Activated CD4-positive, alpha-beta memory T cell treated with anti-CD3 and anti-CD28 coated beads for 36 hours (primary cell): ENCODE results near the gene RAPGEF2. TPM values are rescaled to one million over a fixed set of nuclear protein-coding genes. Genes with fewer than 3 reads are reported as not detected.

ENCODE experiments used
- CTCF ChIA-PET: fragments of 350-600 bp; sonication (Branson Sonifier 250); formaldehyde crosslinking; loops from one replicate; lab custom pipeline; 2021; ENCODE audit warnings: antibody characterized with exemption, inconsistent platforms; lab: Charles Lee
- POLR2A ChIA-PET: fragments of 350-600 bp; sonication (Branson Sonifier 250); formaldehyde crosslinking; loops from one replicate; lab custom pipeline; 2021; ENCODE audit warnings: antibody characterized with exemption; lab: Charles Lee
- DNase-seq: peaks from one replicate; pipeline ENCODE4 v3.0.0-alpha.2; 2020
- H3K27ac Mint-ChIP-seq: one replicate; pipeline ENCODE4 v1.8.0; 2021; ENCODE audit warnings: mixed read lengths
- H3K27me3 Mint-ChIP-seq: one replicate; pipeline ENCODE4 v1.8.0; 2021; ENCODE audit warnings: mixed read lengths
- H3K36me3 Mint-ChIP-seq: one replicate; pipeline ENCODE4 v1.8.0; 2021; ENCODE audit warnings: mixed read lengths
- H3K4me1 Mint-ChIP-seq: one replicate; pipeline ENCODE4 v1.8.0; 2021; ENCODE audit warnings: low read depth, mixed read lengths
- H3K4me3 Mint-ChIP-seq: one replicate; pipeline ENCODE4 v1.8.0; 2021; ENCODE audit warnings: mild to moderate bottlenecking, mixed read lengths
- H3K9me3 Mint-ChIP-seq: one replicate; pipeline ENCODE4 v1.8.0; 2021; ENCODE audit warnings: mixed read lengths
- intact Hi-C: fragments of 100-400 bp; cut with micrococcal nuclease; formaldehyde crosslinking; loops from one replicate; pipeline ENCODE4 v1.15.1; 2023
- total RNA-seq, 2 experiments: library from RNA; stranded (reverse); gene quantifications; one replicate each; pipeline ENCODE4 v1.2.3, GENCODE V29; 2021

The RAPGEF2 gene
- total RNA-seq, 2 experiments from 2014 or later: 18.6 to 22.0 TPM

DNA sequence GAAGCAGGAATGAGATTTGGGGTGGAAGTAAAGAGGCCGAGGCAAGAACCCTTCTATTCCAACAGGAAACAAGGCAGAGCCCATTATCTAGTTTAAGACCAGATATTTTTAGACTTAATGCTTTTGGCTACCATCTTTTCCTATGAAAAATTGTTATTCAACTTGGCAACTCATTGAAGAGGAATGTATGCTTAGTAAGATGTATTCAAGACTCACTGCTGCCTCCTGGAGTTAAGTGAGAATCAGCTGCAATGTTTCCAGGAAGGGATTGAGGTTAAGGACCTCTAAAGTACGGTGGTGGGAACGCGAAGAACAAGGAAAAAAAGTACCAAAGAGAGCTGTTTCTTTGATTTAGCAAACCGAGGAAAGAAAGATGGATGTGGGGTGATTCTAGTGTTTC, 89.1 kb downstream of the RAPGEF2 start:
- H3K9me3 Mint-ChIP-seq: no peaks in the 10 kb centered on the region
- peaks cover 2% of the 10 kb centered on the region for H3K36me3 Mint-ChIP-seq
- POLR2A ChIA-PET: no interaction called here
- intact Hi-C loops: no loop called here
- no peak overlapping the region for H3K4me3 Mint-ChIP-seq
- no peak overlapping the region for H3K27ac Mint-ChIP-seq
- no peaks in the 10 kb centered on the region for H3K4me1 Mint-ChIP-seq
- H3K27me3 Mint-ChIP-seq: no peaks in the 10 kb centered on the region
- CTCF ChIA-PET: interaction anchor here (1.0 to 2.7 kb wide), 5 partner anchors 8 to 342 kb away, joined by 3 to 18 read pairs (median 6); no protein-coding TSS in a partner anchor
- no peak for DNase-seq

- intact Hi-C loops: no loop called here
- H3K36me3 Mint-ChIP-seq: peaks cover 2% of the 10 kb centered on the region
- H3K27ac Mint-ChIP-seq: no peak overlapping the region
- H3K4me3 Mint-ChIP-seq: no peak overlapping the region
- H3K4me1 Mint-ChIP-seq: no peaks in the 10 kb centered on the region
- H3K27me3 Mint-ChIP-seq: no peaks in the 10 kb centered on the region
- ChIA-PET CTCF (interaction anchor here (0.6 to 2.7 kb wide), 4 partner anchors 10 to 248 kb away, joined by 3 to 18 read pairs (median 4); no protein-coding TSS in a partner anchor), POLR2A (no interaction called here)
- H3K9me3 Mint-ChIP-seq: no peaks in the 10 kb centered on the region
- no peak for DNase-seq
These were observed 90.3 kb downstream of the RAPGEF2 start for GRCh38 chr4:159193046-159193620.

- intact Hi-C loops: no loop called here
- no peak overlapping the region for H3K4me3 Mint-ChIP-seq
- no peaks in the 10 kb centered on the region for H3K4me1 Mint-ChIP-seq
- no peaks in the 10 kb centered on the region for H3K9me3 Mint-ChIP-seq
- H3K36me3 Mint-ChIP-seq: no peaks in the 10 kb centered on the region
- no peak overlapping the region for H3K27ac Mint-ChIP-seq
- CTCF ChIA-PET: interaction anchor here (1.1 kb wide), 1 partner anchor 339 kb away, joined by 3 read pairs; no protein-coding TSS in a partner anchor
- POLR2A ChIA-PET: no interaction called here
- no peaks in the 10 kb centered on the region for H3K27me3 Mint-ChIP-seq
- DNase-seq: no peak
These were observed 92.5 kb downstream of the RAPGEF2 start for GRCh38 chr4:159195361-159195769.

- POLR2A ChIA-PET: no interaction called here
- DNase-seq: no peak
- Mint-ChIP-seq H3K9me3 (no peaks in the 10 kb centered on the region), H3K4me1 (peaks cover 3% of the 10 kb centered on the region), H3K36me3 (no peaks in the 10 kb centered on the region), H3K27me3 (no peaks in the 10 kb centered on the region), H3K27ac (no peak overlapping the region), H3K4me3 (no peak overlapping the region)
- CTCF ChIA-PET: interaction anchor here (1.0 kb wide), 1 partner anchor 346 kb away, joined by 3 read pairs; no protein-coding TSS in a partner anchor
- intact Hi-C loops: no loop called here
These were observed 94.5 kb downstream of the RAPGEF2 start for GRCh38 chr4:159197260-159197884.

DNA sequence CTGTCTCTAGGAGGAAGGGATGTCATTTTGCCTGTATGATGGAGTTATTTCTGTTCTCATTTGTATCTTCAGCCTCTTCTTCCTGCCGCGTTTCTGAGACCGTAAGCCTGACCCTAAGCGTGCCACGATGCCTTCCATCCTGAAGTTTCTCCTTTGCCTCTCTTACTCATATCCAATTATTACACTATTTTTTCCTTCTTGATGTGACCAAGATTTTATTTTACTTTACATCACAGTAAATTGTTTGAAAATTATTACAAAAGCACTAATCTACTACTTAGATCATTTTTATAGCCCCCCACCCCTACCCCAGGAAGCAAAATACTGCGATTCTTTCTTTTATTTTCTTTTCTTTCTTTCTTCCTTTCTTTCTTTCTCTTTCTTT, 95.0 kb downstream of the RAPGEF2 start:
- no peaks in the 10 kb centered on the region for H3K9me3 Mint-ChIP-seq
- ChIA-PET CTCF (interaction anchor here (1.0 kb wide), 1 partner anchor 346 kb away, joined by 3 read pairs; no protein-coding TSS in a partner anchor), POLR2A (no interaction called here)

DNA sequence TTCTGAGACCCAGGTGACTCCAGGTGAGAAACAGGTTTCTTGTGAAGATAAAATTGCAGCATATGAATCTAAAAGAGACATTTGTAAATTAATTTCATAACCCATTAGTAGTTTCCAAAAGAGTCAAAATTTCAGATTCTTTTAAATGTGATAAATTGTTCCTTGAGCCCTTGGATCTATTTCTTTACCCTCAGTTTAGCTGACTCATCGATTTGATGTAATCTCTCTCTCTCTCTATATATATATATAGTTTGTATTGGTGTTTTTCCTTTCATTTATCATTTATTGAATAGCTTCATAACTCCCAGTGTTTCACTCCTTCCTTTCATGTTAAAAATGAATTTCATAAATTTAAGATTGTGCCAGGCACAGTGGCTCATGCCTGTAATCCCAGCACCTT, 96.9 kb downstream of the RAPGEF2 start:
- Mint-ChIP-seq H3K4me3 (no peak overlapping the region), H3K27me3 (no peaks in the 10 kb centered on the region), H3K9me3 (no peaks in the 10 kb centered on the region), H3K36me3 (no peaks in the 10 kb centered on the region), H3K27ac (no peak overlapping the region), H3K4me1 (peaks cover 20% of the 10 kb centered on the region)
- intact Hi-C loops: loop anchor here (5.0 to 10.0 kb wide), 2 partner anchors 703 to 945 kb away; no protein-coding TSS in a partner anchor
- ChIA-PET CTCF (interaction anchor here (1.0 to 1.7 kb wide), 2 partner anchors 8 to 343 kb away, joined by 4 to 7 read pairs; no protein-coding TSS in a partner anchor), POLR2A (no interaction called here)
- no peak for DNase-seq

More for the DNA sequence above, 95.0 kb downstream of the RAPGEF2 start:
- H3K27ac Mint-ChIP-seq: no peak overlapping the region
- no peaks in the 10 kb centered on the region for H3K36me3 Mint-ChIP-seq
- no peak overlapping the region for H3K4me3 Mint-ChIP-seq
- intact Hi-C loops: no loop called here
- no peaks in the 10 kb centered on the region for H3K27me3 Mint-ChIP-seq
- peaks cover 5% of the 10 kb centered on the region for H3K4me1 Mint-ChIP-seq
- no peak for DNase-seq

DNA sequence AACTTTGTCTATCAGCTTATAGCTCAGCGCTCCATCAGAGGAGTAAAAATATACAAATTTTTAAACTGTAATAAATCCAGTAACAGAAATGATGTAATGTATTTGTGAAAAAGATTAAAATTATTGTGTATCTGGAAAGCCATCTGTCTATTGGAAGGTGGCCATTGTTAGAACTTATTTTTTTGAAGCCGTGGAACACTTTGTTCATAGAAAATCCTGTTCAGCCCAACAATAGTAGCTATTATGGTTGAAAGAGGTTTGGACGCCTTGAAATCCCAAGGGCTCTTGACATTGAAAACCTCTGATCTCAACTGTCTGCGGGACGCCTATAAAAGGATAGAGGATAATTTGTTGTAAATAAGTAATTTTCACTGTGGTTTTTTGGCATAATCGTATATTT, 98.3 kb downstream of the RAPGEF2 start:
- no peak for DNase-seq
- CTCF ChIA-PET: interaction anchor here (0.9 to 4.1 kb wide), 5 partner anchors 23 to 350 kb away, joined by 3 to 46 read pairs (median 4); no protein-coding TSS in a partner anchor
- POLR2A ChIA-PET: interaction anchor here (0.6 kb wide), 1 partner anchor 261 kb away, joined by 3 read pairs; no protein-coding TSS in a partner anchor
- no peak overlapping the region for H3K27ac Mint-ChIP-seq
- intact Hi-C loops: loop anchor here (5.0 to 10.0 kb wide), 2 partner anchors 704 to 946 kb away; no protein-coding TSS in a partner anchor
- H3K9me3 Mint-ChIP-seq: no peaks in the 10 kb centered on the region
- H3K4me3 Mint-ChIP-seq: no peak overlapping the region
- no peaks in the 10 kb centered on the region for H3K36me3 Mint-ChIP-seq
- H3K27me3 Mint-ChIP-seq: no peaks in the 10 kb centered on the region
- peaks cover 32% of the 10 kb centered on the region for H3K4me1 Mint-ChIP-seq

- Mint-ChIP-seq H3K27ac (no peak overlapping the region), H3K27me3 (no peaks in the 10 kb centered on the region), H3K9me3 (no peaks in the 10 kb centered on the region), H3K36me3 (peaks cover 2% of the 10 kb centered on the region), H3K4me1 (peaks cover 54% of the 10 kb centered on the region), H3K4me3 (no peak overlapping the region)
- ChIA-PET POLR2A (no interaction called here), CTCF (interaction anchor here (4.1 kb wide), 1 partner anchor 348 kb away, joined by 46 read pairs; no protein-coding TSS in a partner anchor)
- intact Hi-C loops: loop anchor here (5.0 to 10.0 kb wide), 2 partner anchors 707 to 950 kb away; no protein-coding TSS in a partner anchor
- DNase-seq: no peak
These were observed 101.7 kb downstream of the RAPGEF2 start for GRCh38 chr4:159204566-159204965.

DNA sequence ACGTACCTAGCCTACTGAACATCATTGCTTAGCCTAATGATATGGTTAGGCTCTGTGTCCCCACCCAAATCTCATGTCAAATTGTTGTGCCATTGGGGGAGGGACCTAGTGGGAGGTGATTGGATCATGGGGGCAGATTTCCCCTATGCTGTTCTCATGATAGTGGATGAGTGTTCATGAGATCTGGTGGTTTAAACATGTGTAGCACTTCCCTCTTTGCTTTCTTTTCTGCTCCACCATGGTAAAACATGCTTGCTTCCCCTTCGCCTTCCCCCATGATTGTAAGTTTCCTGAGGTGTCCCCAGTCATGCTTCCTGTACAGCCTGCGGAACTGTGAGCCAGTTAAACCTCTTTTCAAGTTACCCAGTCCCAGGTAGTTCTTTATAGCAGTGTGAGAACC, 102.6 kb downstream of the RAPGEF2 start:
- Mint-ChIP-seq H3K9me3 (no peaks in the 10 kb centered on the region), H3K27ac (peak overlapping the region; percentile 91), H3K27me3 (no peaks in the 10 kb centered on the region), H3K4me1 (peaks cover 54% of the 10 kb centered on the region), H3K36me3 (peaks cover 2% of the 10 kb centered on the region), H3K4me3 (no peak overlapping the region)
- no peak for DNase-seq
- intact Hi-C loops: loop anchor here (10.0 kb wide), 1 partner anchor 951 kb away; no protein-coding TSS in a partner anchor
- CTCF ChIA-PET: no interaction called here
- POLR2A ChIA-PET: interaction anchor here (0.6 kb wide), 1 partner anchor 66 kb away, joined by 3 read pairs; no protein-coding TSS in a partner anchor

DNA sequence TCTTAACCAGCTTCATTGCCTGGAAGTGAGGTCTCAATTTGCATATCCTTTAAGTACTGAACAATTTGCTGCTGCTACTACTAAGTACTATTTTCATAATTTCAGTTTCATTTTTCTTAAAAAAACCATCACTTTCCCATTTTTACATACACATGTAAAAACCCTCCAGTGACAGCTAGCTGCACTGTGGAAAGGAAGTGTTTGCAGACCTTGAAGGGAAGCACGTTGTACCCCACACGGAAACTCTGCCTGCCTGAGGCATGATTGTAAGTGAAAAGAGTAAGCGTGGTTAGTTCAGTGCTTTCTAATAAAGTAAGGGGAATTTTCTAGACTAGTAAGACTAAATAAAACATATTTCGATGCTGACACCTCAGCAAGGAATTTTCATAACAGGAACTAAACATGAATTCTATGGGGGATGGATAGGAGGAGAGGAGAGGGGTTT, 103.6 kb downstream of the RAPGEF2 start:
- DNase-seq: peak; percentile 74
- peak overlapping the region; percentile 91 for H3K27ac Mint-ChIP-seq
- CTCF ChIA-PET: interaction anchor here (1.3 kb wide), 1 partner anchor 350 kb away, joined by 5 read pairs; no protein-coding TSS in a partner anchor
- H3K9me3 Mint-ChIP-seq: no peaks in the 10 kb centered on the region
- H3K4me3 Mint-ChIP-seq: peak overlapping the region; percentile 49
- H3K36me3 Mint-ChIP-seq: peaks cover 7% of the 10 kb centered on the region
- intact Hi-C loops: loop anchor here (1.0 to 10.0 kb wide), 6 partner anchors 99 to 952 kb away; partner anchors contain the start of gene ETFDH
- H3K27me3 Mint-ChIP-seq: no peaks in the 10 kb centered on the region
- H3K4me1 Mint-ChIP-seq: peaks cover 54% of the 10 kb centered on the region
- POLR2A ChIA-PET: interaction anchor here (0.8 to 1.4 kb wide), 2 partner anchors 21 to 99 kb away, joined by 3 to 5 read pairs; no protein-coding TSS in a partner anchor

- POLR2A ChIA-PET: interaction anchor here (0.6 kb wide), 1 partner anchor 20 kb away, joined by 3 read pairs; no protein-coding TSS in a partner anchor
- Mint-ChIP-seq H3K4me3 (no peak overlapping the region), H3K9me3 (no peaks in the 10 kb centered on the region), H3K27ac (no peak overlapping the region), H3K36me3 (peaks cover 10% of the 10 kb centered on the region), H3K4me1 (peaks cover 39% of the 10 kb centered on the region), H3K27me3 (no peaks in the 10 kb centered on the region)
- intact Hi-C loops: loop anchor here (10.0 kb wide), 1 partner anchor 954 kb away; no protein-coding TSS in a partner anchor
- CTCF ChIA-PET: no interaction called here
- no peak for DNase-seq
These were observed 106.4 kb downstream of the RAPGEF2 start for GRCh38 chr4:159209249-159209648.
